Smooth muscle cell (in vitro differentiated cells): Measurements from ENCODE around the gene PDC. TPM values are rescaled to one million over a fixed set of nuclear protein-coding genes. Genes with fewer than 3 reads are reported as not detected.
"Not testable (repeated sequence)": the region's sequence is repeated elsewhere in the genome, so short reads cannot be mapped to it uniquely, and the experiment has no call there.

Experiments
- DNase-seq: peaks from one replicate; lab custom pipeline; 2025; ENCODE audit not compliant: unreplicated experiment; lab: John Stamatoyannopoulos, UW
- H2AFZ ChIP-seq: fragments of 200-600 bp; sonication (generic); 2 replicates; pipeline ENCODE4 v1.6.0; 2016; ENCODE audit warnings: antibody characterized with exemption, low read depth, mild to moderate bottlenecking
- H3F3A ChIP-seq: fragments of 200-600 bp; sonication (generic); 2 replicates; pipeline ENCODE4 v1.6.0; 2017; ENCODE audit warnings: antibody characterized with exemption, low read depth
- H3K27ac ChIP-seq: fragments of 200-600 bp; sonication (generic); 2 replicates; pipeline ENCODE4 v1.5.1; 2016; ENCODE audit warnings: low read depth, mild to moderate bottlenecking
- H3K27me3 ChIP-seq: fragments of 200-600 bp; sonication (generic); 2 replicates; pipeline ENCODE4 v1.6.1; 2016; ENCODE audit warnings: low read depth, mild to moderate bottlenecking
- H3K36me3 ChIP-seq: fragments of 200-600 bp; sonication (generic); 2 replicates; pipeline ENCODE4 v1.5.1; 2016; ENCODE audit warnings: low read depth
- H3K4me1 ChIP-seq: fragments of 200-600 bp; sonication (generic); 2 replicates; pipeline ENCODE4 v1.5.1; 2016; ENCODE audit warnings: low read depth
- H3K4me2 ChIP-seq: fragments of 200-600 bp; sonication (generic); 2 replicates; pipeline ENCODE4 v1.6.0; 2016; ENCODE audit warnings: mild to moderate bottlenecking
- H3K4me3 ChIP-seq: fragments of 200-600 bp; sonication (generic); 2 replicates; pipeline ENCODE4 v1.5.1; 2016; ENCODE audit warnings: mild to moderate bottlenecking
- H3K79me2 ChIP-seq: fragments of 200-600 bp; sonication (generic); 2 replicates; pipeline ENCODE4 v1.6.0; 2016; ENCODE audit warnings: low read depth, mild to moderate bottlenecking
- H3K9ac ChIP-seq: fragments of 200-600 bp; sonication (generic); 2 replicates; pipeline ENCODE4 v1.6.0; 2016; ENCODE audit warnings: low read depth
- H3K9me3 ChIP-seq: fragments of 200-600 bp; sonication (generic); replicated peaks from 2 replicates; pipeline ENCODE4 v1.5.1; 2016; ENCODE audit warnings: low read depth
- H4K20me1 ChIP-seq: fragments of 200-600 bp; sonication (generic); 2 replicates; pipeline ENCODE4 v1.6.0; 2016; ENCODE audit warnings: low read depth
- WGBS: methylation state at CpG from one replicate; pipeline ENCODE4 v1.1.7; 2016; ENCODE audit warnings: low lambda C conversion rate; 5-methylcytosine and 5-hydroxymethylcytosine counted together
- polyA plus RNA-seq: library from polyadenylated mRNA; unstranded; fragments of >200 nt; fragmentation: Nextera tagmentation; extraction: Ambion mirVana; gene quantifications from 2 replicates; pipeline ENCODE4 v1.2.1, GENCODE V29; 2016
- total RNA-seq: library from RNA; depleted of rRNA; stranded (reverse); fragments of >200 nt; gene quantifications from 2 replicates; pipeline ENCODE4 v1.2.3, GENCODE V29; 2014
- TF ChIP-seq, protein P1 (sequence below): fragments of 200-600 bp; sonication (generic); IDR thresholded peaks from 2 replicates; pipeline ENCODE4 v1.5.1; 2017; ENCODE audit warnings: borderline replicate concordance, mild to moderate bottlenecking, antibody characterized with exemption; ENCODE audit not compliant: insufficient read depth, poor library complexity, severe bottlenecking

PDC gene
- total and polyA plus RNA-seq, 2 experiments from 2014 or later, result not detected

- Histone ChIP-seq H3K4me1 (no peaks in the 10 kb centered on the region), H4K20me1 (no peaks in the 10 kb centered on the region), H2AFZ (no peak overlapping the region), H3K4me3 (no peak overlapping the region), H3F3A (no peaks in the 10 kb centered on the region), H3K27me3 (no peaks in the 10 kb centered on the region), H3K79me2 (no peaks in the 10 kb centered on the region), H3K9me3 (no peaks in the 10 kb centered on the region), H3K9ac (no peak overlapping the region), H3K4me2 (no peak overlapping the region), H3K36me3 (no peaks in the 10 kb centered on the region), H3K27ac (no peak overlapping the region)
- DNase-seq, result no peak
- WGBS, result 87% methylated on average over 3 of the region's 3 CpGs
- TF ChIP-seq, protein P1, sequence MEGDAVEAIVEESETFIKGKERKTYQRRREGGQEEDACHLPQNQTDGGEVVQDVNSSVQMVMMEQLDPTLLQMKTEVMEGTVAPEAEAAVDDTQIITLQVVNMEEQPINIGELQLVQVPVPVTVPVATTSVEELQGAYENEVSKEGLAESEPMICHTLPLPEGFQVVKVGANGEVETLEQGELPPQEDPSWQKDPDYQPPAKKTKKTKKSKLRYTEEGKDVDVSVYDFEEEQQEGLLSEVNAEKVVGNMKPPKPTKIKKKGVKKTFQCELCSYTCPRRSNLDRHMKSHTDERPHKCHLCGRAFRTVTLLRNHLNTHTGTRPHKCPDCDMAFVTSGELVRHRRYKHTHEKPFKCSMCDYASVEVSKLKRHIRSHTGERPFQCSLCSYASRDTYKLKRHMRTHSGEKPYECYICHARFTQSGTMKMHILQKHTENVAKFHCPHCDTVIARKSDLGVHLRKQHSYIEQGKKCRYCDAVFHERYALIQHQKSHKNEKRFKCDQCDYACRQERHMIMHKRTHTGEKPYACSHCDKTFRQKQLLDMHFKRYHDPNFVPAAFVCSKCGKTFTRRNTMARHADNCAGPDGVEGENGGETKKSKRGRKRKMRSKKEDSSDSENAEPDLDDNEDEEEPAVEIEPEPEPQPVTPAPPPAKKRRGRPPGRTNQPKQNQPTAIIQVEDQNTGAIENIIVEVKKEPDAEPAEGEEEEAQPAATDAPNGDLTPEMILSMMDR, result no peak
These were observed 3.0 kb upstream of the PDC start for GRCh38 chr1:186463926-186464325.

DNA sequence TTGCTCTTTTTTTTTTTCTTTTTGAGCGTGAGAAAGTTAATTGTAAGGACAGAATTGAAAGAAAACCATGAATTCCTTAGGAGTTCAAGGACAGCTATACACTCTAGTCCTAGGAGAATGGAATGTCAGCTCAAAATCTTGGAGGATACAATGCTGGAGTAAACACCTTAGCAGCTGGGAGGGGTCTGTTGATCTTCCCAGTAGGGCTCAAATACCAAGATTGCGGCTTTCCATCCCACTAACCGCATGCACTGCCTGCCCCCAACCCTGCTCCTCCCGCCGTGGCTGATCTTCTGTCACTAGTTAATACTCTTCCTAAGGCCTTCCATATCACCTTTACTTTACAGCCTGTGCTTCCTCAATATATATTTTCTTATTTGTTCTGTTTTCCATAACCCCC is 2.6 kb upstream of the PDC start:
- no peaks in the 10 kb centered on the region for H3K79me2 ChIP-seq
- H3K27me3 ChIP-seq, result no peaks in the 10 kb centered on the region
- no peak overlapping the region for H3K4me2 ChIP-seq
- H3K9ac ChIP-seq, result no peak overlapping the region
- no peaks in the 10 kb centered on the region for H4K20me1 ChIP-seq
- H3K4me1 ChIP-seq, result no peaks in the 10 kb centered on the region
- no peak overlapping the region for H3K4me3 ChIP-seq
- no peaks in the 10 kb centered on the region for H3F3A ChIP-seq
- H3K9me3 ChIP-seq, result no peaks in the 10 kb centered on the region
- no peak for DNase-seq
- WGBS, result 81% methylated on average over 5 of the region's 5 CpGs
- H3K27ac ChIP-seq, result no peak overlapping the region
- TF ChIP-seq, protein P1, result no peak
- H2AFZ ChIP-seq, result no peak overlapping the region
- no peaks in the 10 kb centered on the region for H3K36me3 ChIP-seq

- not testable (repeated sequence) for H2AFZ ChIP-seq, H3K27me3 ChIP-seq, H4K20me1 ChIP-seq, H3K79me2 ChIP-seq, DNase-seq, H3K4me1 ChIP-seq, H3F3A ChIP-seq, H3K36me3 ChIP-seq, H3K9me3 ChIP-seq, H3K9ac ChIP-seq, H3K4me2 ChIP-seq, H3K27ac ChIP-seq, H3K4me3 ChIP-seq
- WGBS, result 93% methylated on average over 14 of the region's 14 CpGs
These were observed 1.8 kb downstream of the PDC start for GRCh38 chr1:186459161-186459560.

DNA sequence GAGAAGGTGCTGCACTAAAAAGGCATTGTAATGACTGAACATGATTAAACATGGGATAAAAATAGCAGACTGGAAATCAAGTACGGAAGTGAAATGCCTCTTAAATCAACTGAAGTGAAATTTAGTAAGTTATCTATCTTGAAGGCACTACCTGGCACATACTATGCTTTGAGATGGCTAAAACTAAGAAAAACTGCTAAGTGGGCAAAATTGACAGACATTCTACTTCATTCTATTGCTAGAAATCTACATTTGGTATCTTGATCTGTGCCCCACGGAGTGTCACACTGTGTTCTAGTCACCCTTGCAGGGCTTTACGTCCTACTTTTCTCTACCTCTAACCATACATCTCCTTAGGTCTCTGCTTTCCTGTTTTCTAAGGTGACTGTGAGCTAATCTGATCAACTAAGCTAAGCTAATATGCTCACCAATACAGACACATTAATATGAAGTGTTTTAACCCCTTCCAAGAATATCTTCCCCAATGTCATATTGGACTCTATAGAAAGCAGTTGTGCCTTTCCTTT is 4.1 kb downstream of the PDC start:
- H3K4me2 ChIP-seq, result no peak overlapping the region
- H3K27ac ChIP-seq, result no peak overlapping the region
- H2AFZ ChIP-seq, result no peak overlapping the region
- no peak overlapping the region for H3K4me3 ChIP-seq
- no peaks in the 10 kb centered on the region for H3K36me3 ChIP-seq
- no peaks in the 10 kb centered on the region for H3K4me1 ChIP-seq
- no peak for DNase-seq
- no peaks in the 10 kb centered on the region for H4K20me1 ChIP-seq
- H3K9ac ChIP-seq, result no peak overlapping the region
- TF ChIP-seq, protein P1, result no peak
- H3F3A ChIP-seq, result no peaks in the 10 kb centered on the region
- 86% methylated on average over 3 of the region's 3 CpGs for WGBS
- H3K9me3 ChIP-seq, result no peaks in the 10 kb centered on the region
- H3K27me3 ChIP-seq, result no peaks in the 10 kb centered on the region
- H3K79me2 ChIP-seq, result no peaks in the 10 kb centered on the region
